HG03139 (cell line): ENCODE data around the gene LASP1NB.
"Not testable (repeated sequence)": the region's sequence is repeated elsewhere in the genome, so short reads cannot be mapped to it uniquely, and the experiment has no call there.

Experiments used
- ATAC-seq: cut with Tn5 transposase; IDR thresholded peaks from one replicate; pipeline ENCODE4 v1.9.1; 2021; ENCODE audit not compliant: unreplicated experiment

LASP1NB gene

DNA sequence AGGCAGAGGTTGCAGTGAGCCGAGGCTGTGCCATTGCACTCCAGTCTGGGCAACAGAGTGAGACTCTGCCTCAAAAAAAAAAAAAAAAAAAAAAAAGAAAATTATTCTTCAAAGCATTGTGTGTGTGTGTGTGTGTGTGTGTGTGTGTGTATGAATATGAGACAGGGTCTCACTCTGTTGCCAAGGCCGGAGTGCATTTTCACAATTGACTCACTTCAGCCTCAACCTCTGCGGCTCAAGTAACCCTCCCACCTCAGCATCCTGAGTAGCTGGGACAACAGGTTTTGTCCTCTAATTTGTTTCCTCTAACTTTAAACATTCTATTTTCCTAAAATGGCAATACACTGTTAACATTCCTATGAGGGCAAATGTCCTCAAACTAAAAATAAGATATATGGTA lies 34.1 kb downstream of the LASP1NB start:
- ATAC-seq = no peak

DNA sequence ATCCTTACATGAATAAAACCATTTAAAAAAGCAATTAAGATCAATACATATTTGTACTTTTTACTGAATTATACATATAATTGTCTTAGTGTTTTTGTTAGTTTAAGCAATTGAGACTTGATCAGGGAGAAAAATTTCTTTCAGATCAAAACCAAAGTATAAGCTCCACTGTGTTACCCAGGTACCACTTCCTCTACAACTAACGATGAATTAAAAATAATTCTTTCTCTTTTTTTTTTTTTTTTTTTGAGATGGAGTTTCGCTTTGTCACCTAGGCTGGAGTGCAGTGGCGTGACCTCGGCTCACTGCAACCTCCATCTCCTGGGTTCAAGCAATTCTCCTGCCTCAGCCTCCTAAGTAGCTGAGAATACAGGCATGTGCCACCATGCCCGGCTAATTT lies 35.0 kb downstream of the LASP1NB start:
- no peak for ATAC-seq

- ATAC-seq = no peak
Measured at GRCh38 chr17:38961413-38961812, 36.0 kb downstream of the LASP1NB start.

GRCh38 chr17:38967290-38967738 lies 41.9 kb downstream of the LASP1NB start, which contains the start of gene FBXO47:
Gene FBXO47, minus strand, starts transcription at chr17:38967403. Its CDS starts 4,378 bp downstream, at chr17:38963025.
- no peak for ATAC-seq

- no peak for ATAC-seq
Measured at GRCh38 chr17:38969281-38969680, 43.9 kb downstream of the LASP1NB start.

GRCh38 chr17:38970128-38970527 lies 44.7 kb downstream of the LASP1NB start:
- no peak for ATAC-seq

GRCh38 chr17:38970804-38971203 lies 45.4 kb downstream of the LASP1NB start:
- no peak for ATAC-seq

DNA sequence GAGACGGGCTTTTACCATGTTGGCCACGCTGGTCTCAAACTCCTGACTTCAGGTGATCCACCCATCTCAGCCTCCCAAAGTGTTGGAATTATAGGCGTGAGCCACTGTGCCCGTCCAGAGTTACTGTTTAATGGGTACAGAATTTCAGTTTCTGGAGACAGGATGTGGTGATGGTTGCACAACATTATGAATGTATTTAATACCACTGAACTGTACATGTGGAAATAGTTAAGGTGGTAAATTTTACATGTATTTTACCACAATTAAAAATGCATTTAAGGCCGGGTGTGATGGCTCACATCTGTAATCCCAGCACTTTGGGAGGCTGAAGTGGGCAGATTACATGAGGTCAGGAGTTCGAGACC lies 50.8 kb downstream of the LASP1NB start:
- not testable (repeated sequence) for ATAC-seq

DNA sequence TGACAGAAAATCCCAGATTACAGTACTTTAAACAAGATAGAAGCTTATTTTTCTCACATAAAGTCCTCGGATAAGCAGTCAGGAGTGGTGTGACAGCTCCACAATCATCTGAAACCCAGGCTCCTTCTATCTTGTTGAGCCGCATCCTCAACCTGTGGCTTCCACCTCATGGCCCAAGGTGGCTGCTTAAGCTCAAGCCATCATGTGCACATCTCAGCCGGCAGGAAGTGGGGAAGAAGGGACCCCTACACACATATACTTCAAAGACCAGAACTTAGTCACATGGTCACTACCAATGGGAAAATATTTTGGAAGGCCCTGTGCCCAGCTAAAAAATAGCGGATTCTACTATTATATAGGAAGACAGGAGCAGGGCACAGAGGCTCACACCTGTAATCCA lies 52.8 kb downstream of the LASP1NB start:
- ATAC-seq = no peak
